SKM-1 treated with dmso at 0.1 percent for 144 hours (cell line): ENCODE results near the gene CD19.
"Not testable (repeated sequence)": the region's sequence is repeated elsewhere in the genome, so short reads cannot be mapped to it uniquely, and the experiment has no call there.

Source experiments
- DNase-seq: peaks from one replicate; lab custom pipeline; 2025; ENCODE audit not compliant: unreplicated experiment; lab: John Stamatoyannopoulos, UW

The CD19 gene

DNA sequence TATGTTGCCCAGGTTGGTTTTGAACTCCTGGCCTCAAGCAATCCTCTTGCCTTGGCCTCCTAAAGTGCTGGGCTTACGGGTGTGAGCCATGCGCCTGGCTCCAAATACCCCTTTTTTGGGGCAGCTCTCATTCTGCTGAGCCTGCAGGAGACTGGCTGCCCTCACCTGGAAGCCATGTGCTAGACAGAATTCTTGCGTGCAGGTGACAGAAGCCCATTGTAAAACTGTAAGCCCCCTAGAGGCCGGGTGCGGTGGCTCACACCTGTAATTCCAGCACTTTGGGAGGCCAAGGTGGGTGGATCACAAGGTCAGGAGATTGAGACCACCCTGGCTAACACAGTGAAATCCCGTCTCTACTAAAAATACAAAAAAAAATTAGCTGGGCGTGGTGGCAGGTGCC lies 48.6 kb downstream of the CD19 start:
- DNase-seq: not testable (repeated sequence)

DNA sequence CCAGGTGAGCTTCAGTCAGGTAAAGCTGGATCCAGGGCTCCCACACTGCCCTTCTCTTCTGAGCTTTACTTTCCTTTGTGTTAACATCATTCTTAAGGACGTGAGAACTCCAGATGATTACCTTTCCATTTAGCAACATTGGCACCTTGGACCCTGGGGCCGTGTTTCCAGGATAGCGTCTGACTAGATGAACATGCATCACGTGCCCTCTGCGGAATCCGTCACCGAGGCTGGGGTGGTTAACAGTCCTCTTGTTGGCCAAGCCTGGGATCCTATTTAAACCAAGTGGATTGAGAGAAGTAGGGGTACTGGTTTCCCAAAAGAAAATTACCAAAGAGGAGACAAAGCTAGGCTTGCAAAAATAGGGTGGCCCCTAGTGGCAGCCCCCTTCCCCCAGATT lies 49.2 kb downstream of the CD19 start:
- no peak for DNase-seq

DNA sequence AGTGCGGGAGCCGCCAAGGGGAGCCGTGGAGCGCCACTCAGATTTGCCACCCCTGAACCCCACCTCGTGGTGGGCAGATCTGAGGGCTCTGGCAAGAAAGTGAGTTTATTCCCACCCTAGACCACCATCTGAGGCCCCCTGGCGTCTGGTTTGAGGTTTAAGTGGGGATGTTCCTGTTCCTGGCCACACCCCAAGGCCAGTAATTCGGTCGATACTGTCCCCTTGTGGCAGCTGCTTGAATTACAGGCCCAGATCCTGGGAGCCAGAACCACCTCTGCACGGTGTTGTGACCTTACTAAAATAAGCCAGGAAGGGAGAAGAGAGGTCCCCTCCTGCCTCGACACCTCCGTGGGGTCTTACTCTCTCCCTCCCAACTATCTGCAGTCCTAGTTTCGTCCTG lies 49.7 kb downstream of the CD19 start:
- DNase-seq: peak; percentile 27

DNA sequence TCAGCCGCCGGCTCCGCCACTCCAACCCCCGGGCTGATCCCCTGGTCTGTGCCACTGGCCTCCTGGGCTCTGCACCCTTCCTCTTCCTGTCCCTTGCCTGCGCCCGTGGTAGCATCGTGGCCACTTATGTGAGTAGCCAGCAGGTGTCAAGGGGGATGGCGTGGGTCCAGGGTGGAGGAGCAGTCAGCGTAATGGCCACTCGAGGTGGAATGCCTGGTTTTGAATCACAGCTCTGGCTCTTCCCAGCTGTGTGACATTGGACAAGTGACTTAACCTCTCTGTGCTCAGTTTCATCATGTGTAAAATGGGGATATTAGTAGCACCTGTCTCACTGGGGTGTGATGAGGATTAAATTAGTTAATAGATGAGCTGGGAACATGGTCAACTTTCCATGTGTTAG lies 50.6 kb downstream of the CD19 start:
- no peak for DNase-seq

DNA sequence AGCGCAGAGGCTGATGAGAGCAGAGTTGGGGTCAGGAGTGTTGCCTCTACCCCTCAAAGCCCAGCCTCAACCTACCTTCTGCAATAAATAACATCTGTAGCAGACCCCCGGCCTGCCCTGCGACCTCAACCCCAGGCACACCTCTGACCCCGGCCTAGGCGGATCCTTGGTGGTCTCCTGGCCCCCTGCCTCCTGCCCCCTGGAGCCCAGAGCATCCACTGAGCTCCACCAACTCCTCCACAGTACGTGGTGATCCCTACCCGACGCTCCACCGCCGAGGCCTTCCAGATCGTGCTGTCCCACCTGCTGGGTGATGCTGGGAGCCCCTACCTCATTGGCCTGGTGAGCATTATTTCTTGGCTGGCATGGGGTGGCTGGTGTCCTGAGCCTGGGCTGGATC lies 51.2 kb downstream of the CD19 start:
- DNase-seq: no peak

DNA sequence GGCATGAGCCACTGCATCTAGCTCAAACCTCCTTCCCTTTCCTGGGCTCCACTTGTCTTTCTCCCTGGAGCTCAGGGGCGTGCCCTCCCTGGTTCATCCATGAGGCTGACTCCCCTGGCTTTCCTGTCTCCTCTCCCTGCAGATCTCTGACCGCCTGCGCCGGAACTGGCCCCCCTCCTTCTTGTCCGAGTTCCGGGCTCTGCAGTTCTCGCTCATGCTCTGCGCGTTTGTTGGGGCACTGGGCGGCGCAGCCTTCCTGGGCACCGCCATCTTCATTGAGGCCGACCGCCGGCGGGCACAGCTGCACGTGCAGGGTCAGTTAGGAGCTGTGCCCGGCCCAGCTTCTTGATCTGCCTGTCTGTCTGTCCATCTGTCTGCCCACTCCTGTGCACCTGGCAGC lies 51.9 kb downstream of the CD19 start:
- no peak for DNase-seq

DNA sequence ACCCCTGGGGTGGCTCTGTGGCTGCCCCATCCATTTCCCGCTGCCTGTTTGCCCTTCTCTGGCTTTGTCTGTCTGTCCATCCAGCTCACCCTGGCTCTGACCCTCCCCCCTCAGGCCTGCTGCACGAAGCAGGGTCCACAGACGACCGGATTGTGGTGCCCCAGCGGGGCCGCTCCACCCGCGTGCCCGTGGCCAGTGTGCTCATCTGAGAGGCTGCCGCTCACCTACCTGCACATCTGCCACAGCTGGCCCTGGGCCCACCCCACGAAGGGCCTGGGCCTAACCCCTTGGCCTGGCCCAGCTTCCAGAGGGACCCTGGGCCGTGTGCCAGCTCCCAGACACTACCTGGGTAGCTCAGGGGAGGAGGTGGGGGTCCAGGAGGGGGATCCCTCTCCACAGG lies 52.3 kb downstream of the CD19 start:
- DNase-seq: no peak

DNA sequence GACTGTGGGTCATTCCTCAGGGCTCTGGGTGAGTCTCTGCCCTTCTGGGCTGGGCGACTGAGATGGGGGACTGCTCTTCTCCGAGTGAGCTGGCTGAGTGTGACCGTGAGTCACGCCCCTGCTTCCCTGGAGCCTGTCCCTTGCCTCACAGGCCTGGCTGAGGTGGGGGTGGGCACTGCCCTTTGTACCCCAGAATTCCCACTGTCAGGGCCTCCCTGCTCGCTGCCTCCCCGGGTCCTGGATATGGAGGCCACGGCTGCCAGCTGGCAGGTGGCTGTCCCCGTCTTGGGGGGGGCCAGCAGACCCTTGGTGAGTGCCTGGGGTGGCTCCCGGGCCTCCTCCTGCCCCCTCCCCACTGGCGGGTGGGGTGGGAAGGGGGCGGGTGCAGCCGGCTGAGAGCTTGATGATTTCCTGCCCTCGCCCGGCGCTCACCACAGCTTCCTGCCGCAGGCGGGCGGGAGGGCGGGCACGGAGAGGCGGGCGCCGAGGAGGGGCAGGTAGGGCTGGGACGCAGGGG lies 52.9 kb downstream of the CD19 start, which contains the start of gene LAT:
Gene LAT (plus strand): TSS at position 434 of the 517 bp plus-strand sequence. CDS start 366 bp downstream, outside the sequence.
- no peak for DNase-seq

DNA sequence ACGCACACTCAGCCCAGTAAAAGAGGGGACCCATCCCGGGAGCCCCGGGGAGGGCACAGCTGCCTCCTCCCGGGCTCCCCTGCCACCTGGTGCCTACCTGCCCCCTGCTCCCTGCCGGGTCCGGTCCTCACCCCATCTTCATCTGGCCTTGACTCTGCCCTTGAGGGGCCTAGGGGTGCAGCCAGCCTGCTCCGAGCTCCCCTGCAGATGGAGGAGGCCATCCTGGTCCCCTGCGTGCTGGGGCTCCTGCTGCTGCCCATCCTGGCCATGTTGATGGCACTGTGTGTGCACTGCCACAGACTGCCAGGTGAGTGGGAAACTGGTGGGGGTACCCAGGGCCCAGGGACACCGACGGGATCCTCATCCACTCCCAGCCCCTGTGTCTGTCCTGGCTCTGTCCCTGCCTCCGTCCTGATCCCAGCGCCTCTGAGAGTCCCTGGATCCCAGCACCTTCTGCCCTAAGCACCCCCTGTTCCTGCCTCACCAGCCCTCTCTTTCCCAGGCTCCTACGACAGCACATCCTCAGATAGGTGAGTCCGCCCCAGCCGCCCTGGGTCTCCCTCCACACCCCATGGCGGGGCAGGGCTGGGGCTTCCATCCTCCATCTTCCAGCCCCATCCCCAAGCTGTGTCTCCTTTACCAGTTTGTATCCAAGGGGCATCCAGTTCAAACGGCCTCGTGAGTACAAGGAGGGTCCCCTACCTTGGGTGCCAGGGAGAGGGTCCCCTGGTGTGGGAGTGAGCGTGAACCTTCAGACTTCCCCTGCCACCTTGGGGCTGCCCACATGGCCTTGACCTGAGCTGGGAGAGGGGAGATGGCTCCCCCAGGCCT lies 53.7 kb downstream of the CD19 start:
- no peak for DNase-seq

DNA sequence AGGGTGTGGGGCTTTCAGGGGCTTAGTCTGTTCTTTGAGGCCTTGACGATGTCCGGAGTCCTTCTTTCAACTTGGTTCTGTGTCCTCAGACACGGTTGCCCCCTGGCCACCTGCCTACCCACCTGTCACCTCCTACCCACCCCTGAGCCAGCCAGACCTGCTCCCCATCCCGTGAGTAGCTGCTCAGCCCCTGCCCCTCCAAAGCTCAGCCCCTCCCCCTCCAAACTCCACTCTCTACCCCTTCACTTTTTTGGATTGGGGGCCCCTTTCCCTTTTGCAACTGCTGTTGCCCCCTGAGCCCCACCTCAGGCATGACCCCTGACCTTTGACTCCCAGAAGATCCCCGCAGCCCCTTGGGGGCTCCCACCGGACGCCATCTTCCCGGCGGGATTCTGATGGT lies 54.3 kb downstream of the CD19 start:
- DNase-seq: no peak

DNA sequence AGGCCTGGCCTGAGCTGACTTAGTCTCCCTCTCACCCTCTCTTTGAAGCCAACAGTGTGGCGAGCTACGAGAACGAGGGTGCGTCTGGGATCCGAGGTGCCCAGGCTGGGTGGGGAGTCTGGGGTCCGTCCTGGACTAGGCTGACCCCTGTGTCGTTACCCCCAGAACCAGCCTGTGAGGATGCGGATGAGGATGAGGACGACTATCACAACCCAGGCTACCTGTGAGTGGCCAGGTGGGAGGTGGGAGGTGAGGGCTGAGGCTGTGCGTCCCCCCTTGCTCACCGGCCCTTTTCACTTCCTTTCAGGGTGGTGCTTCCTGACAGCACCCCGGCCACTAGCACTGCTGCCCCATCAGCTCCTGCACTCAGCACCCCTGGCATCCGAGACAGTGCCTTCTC lies 54.7 kb downstream of the CD19 start:
- no peak for DNase-seq

DNA sequence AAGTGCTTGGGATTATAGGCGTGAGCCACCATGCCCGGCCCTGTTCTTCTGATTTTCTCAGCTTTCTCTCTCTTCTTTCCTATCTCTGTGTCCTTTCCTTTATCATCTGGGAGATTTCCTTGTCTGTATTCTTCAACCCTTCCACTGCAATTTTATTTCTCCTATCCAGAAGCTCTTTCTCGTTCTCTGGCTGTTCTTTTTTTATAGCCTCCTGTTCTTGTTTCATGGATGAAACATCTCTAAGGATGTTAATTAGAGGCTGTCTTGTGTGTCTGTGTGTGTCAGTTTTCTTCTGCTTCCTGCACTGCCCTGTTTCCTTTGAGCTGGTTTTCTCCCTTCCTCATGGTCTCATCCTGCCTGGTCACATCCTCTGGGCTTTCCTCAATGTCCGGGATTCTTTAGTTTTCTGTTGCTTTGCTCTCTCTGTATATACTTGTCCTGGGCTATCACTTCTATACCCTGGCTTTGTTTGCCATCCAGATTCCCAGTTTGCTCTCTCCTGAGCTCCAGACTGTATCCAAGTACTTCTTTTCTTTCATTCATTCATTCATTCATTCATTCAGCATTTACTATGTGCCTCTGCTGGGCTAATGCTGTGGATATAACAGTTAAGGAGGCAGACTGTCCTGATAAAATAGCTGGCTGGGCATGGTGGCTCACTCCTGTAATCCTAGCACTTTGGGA lies 55.5 kb downstream of the CD19 start:
- no peak for DNase-seq
